NCI-H2196 (cell line): Measurements from ENCODE around the gene SLC29A4.
"Not testable (repeated sequence)": the region's sequence is repeated elsewhere in the genome, so short reads cannot be mapped to it uniquely, and the experiment has no call there.

Experiments used
- DNase-seq: peaks from one replicate; lab custom pipeline; 2025; ENCODE audit not compliant: unreplicated experiment; lab: John Stamatoyannopoulos, UW

The SLC29A4 gene, protein sequence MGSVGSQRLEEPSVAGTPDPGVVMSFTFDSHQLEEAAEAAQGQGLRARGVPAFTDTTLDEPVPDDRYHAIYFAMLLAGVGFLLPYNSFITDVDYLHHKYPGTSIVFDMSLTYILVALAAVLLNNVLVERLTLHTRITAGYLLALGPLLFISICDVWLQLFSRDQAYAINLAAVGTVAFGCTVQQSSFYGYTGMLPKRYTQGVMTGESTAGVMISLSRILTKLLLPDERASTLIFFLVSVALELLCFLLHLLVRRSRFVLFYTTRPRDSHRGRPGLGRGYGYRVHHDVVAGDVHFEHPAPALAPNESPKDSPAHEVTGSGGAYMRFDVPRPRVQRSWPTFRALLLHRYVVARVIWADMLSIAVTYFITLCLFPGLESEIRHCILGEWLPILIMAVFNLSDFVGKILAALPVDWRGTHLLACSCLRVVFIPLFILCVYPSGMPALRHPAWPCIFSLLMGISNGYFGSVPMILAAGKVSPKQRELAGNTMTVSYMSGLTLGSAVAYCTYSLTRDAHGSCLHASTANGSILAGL

DNA sequence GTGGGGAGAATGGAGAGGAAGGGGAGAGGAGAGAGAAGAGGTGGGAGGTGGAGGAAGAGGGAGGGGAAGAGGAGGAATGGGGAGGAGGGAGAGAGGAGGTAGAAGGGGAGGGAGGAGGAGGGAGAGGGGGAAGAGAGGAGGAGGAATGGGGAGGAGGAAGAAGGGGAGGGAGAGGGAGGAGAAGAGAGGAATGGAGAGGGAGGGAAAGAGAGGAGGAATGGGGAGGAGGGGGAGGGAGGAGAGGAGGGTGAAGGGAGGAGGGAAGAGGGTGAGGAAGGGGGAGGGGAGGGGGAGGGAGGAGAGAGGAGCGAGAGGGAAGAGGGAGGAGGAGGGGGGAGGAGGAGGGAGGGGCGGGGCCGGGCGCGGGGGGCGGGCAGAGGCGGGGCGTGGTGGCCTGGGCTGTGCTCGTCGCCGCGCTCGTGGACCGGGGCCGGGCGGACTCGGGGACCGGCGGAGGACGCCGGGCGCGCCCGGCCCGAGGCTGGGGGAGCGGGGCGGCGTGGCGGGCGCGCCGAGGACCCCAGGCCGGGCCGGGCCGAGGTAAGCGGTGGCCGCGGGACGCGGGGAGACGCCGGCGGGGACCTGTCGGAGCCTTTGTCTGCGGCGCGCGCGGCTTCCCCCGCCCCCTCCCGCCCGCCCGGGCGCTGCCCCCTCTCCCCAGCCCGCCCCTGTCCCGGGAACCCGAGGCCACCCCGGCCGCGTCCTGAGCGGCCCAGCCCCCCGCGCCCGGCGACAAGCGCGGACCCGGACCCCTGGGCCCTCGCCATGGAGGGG is at the start of gene SLC29A4:
SLC29A4 (plus strand) TSS at position 401 of the 774 bp plus-strand sequence. CDS start 4,874 bp downstream, outside the sequence.
- DNase-seq = peak; percentile 41

DNA sequence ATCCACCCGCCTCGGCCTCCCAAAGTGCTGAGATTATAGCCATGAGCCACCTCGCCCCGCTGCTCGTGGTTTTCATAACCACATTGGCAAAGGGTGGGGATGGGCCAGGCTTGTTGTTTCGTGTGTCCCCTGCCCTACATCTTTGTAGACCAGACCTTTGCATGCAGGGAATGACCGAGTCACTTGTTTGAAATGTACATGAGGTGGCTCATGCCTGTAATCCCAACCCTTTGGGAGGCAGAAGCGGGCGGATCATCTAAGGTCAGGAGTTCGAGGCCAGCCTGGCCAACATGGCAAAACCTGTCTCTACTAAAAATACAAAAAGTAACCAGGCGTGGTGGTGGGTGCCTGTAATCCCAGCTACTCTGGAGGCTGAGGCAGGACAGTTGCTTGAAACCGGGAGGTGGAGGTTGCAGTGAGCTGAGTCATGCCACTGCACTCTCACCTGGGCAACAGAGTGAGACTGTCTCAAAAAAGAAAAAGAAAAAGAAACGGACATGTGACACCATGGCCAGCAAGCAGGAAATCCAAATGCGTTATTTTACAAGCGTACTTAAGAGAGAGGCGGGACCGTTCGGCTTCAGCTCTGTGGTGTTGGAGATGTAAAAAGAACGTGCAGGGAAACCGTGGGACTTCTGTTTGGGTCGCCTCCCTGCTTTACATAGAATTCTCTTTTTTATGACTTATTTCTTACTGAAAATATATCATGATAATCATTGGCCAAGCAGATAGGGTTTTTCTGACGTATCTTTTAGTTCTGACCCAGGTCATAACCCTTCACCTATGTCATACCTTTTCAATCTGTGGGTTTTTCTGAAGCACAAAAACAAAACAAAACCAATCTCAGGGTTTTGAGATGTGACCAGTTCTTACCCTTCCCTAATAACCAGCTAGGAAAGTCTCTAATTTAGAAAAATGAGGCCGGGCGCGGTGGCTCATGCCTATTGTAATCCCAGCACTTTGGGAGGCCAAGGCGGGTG is 47.6 kb upstream of the SLC29A4 start:
- DNase-seq = peak; percentile 19

DNA sequence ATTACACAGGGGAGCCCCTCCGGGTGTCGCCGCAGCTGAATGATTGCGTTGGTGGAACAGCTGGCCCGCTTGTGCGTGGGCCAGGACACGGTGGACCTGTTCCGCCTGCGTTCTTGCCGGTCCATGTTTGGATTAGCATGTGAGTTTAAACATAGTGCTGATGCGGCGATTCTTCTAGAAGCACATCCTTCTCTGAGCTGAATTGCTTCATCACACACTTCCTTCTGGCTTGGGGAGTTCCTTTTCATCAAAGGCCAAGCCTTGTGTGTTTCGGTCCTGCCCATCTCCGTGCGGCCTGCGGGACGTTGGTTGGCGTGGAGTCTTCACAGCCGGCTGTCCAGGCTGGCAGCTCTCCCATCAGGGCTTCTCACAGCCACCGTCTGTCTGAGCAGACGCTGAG is 45.5 kb upstream of the SLC29A4 start:
- no peak for DNase-seq

DNA sequence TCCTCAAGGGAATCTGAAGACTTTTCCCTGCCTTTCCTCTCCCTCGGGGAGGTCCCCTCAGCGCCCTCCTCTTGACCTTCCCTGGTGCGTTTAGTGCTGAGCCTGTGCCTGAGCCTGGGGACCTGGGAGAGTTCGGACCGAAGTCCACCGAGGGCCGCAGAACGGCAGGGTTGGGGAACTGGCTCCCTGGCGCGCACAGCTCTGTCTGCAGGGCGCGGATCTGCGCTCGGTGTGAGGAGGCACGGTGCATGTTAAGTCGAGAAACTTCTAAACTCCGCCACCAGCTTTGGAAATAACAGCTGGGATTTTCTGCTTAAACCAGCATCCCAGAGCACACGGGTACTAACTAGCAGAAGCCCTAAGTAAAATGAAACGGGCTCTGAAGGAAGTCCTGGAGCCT is 44.2 kb upstream of the SLC29A4 start:
- DNase-seq = no peak

DNA sequence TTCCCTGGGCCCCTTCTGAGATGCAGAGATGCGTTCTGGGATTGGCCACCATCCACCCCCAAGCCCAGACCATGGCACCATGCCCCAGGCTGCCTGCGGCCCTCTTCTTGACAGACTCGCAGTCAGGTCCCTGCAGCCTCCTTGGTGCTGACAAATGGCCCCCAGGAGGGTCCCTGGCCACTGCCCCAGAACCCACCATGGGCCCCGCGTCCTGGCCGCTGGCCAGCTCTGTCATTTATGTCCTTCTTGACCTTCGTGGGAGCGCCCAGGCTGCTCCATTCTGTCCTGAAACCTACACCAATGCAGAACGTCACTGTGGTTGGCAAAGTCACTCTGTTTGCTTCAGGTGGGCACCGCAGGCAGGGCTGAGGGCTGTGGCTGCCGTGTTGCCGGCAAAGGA is 39.5 kb upstream of the SLC29A4 start:
- no peak for DNase-seq

DNA sequence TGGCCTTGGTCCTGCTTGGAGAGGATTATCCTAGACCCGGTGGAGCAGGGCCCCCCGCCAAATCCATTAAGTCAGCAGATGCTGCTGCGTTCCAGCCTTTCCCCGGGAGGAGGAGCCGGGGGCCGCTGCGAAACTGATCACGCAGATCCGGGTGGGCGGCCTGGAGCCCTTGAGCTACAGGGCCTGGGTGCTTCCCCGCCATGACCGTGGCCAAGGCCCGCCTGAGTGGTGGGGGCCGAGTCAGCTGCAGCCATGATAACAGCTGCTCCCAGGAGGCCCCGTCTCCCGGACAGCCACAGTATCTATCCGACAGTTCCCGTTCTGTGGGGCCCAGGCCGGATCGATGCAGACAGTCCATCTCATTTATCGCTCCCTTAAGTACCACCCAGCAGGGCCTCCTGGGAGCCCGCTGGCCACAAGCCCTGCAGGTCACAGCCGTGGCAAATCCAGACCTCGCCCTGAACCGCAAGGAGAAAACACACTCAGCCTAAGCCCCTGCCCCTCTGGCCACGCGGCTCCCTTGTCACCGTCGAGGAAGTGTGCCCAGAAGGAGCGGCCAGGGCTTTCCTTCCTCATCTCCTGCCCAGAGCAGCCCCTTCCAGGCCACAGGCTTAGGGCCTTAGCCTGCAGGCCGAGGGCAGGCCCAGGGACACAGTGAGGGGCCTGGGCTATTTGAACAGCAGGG is 34.4 kb upstream of the SLC29A4 start:
- no peak for DNase-seq

DNA sequence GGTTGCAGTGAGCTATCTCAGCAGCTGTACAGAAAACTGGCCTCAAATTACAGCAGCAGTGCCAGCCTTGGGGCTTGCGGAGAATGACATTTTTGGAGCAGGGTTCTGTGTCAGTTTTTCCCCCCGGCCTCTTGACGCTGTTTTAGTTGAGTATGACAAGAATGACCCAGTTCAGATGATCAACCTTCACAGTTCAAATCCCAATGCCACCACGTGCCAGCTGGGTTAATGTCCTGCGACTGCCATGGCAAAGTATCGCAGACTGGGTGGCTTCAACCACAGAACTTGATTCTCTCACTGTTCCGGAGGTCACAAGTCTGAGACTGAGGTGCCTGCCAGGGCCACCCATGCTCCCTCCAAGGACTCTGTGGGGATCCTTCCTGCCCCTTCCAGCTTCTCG is 32.0 kb upstream of the SLC29A4 start:
- not testable (repeated sequence) for DNase-seq

DNA sequence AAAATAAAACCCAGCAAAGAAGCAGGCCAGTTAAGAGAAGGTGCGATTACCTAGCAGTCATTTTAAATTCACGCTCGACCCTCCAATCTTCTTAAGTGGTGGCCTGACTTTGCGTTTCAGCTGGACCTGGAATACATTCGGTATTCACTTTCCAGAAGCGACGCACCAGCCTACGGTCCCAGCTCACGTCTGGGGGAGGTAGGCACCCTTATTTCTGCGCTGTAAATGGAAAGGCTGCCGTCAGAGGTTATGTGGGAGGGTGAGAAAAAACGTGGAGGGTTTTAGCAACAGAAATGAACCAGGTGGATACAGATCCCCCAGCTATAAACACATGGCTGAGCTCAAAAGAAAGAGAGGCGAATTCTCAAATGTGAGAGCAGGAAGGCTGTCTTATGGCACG is 29.2 kb upstream of the SLC29A4 start:
- not testable (repeated sequence) for DNase-seq

DNA sequence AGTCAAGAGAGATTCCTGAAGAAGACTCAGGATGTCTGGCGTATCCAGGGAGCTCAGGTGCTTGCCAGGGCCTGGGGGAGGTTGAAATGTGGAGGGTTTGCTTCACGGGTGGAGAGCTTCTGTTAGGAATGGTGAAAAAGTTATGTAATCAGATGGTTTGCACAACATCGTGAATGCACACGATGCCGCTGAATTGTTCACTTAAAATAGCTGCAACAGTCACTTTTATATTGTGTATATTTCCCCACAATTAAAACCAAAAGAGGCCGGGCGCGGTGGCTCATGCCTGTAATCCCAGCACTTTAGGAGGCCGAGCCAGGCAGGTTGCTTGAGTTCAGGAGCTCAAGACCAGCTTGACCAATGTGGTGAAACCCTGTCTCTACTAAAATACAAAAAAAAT is 28.4 kb upstream of the SLC29A4 start:
- DNase-seq = not testable (repeated sequence)

DNA sequence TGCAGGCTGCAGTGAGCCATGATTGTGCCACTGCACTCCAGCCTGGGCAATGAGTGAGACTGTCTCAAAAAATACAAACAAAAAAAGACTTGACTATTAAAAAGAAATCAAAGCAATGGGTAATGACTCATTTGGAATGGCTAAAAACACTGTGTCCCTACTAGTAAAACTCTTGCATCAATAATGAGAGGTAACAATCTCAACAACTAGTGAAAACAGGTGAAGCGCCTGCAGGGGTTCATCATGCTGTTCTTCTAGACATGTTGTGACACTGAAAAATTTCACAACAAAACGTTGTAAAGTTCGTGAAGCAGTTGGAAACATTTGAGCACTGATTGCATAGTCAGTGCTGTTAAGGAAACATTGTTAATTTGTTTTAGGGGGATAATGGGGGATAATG is 26.9 kb upstream of the SLC29A4 start:
- DNase-seq = no peak

DNA sequence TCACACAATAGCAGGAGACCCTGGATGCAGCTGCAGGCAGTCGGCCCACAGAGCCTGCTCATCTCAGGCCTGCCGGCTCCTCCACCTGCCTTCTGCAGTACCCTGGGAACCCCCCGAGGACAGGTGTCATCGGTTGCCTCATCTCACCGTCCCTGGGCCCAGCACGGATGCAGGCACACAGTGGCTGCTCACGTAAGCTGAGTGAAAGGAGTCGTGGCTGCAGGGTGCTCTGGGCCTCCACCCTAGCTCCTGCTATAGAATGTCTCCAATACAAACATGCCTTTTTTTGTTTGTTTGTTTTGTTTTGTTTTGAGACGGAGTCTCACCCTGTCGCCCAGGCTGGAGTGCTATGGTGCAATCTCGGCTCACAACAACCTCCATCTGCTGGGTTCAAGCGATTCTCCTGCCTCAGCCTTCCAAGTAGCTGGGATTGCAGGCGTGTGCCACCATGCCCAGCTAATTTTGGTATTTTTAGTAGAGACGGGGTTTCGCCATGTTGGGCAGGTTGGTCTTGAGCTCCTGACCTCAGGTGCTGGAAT is 22.1 kb upstream of the SLC29A4 start:
- DNase-seq = not testable (repeated sequence)

DNA sequence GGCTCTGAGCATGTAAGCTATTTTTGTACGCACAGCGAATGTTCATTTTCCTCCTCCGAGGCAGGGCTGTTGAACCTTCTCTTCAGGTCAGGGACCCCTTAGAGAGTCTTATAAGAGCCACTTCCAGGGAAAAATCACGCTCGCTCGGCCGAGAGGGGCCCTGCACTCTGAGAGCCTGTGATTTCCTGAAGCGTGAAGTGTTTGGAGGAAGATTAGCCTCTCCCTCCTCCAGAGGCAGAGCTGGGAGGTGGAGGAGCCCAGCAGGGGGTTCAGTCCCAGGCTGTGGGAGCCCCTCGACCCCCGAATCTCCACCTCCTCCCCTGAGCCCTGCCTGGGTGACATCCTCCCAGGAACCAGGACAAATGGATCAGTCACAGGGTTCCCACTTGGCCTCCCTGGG is 19.7 kb upstream of the SLC29A4 start:
- not testable (repeated sequence) for DNase-seq

DNA sequence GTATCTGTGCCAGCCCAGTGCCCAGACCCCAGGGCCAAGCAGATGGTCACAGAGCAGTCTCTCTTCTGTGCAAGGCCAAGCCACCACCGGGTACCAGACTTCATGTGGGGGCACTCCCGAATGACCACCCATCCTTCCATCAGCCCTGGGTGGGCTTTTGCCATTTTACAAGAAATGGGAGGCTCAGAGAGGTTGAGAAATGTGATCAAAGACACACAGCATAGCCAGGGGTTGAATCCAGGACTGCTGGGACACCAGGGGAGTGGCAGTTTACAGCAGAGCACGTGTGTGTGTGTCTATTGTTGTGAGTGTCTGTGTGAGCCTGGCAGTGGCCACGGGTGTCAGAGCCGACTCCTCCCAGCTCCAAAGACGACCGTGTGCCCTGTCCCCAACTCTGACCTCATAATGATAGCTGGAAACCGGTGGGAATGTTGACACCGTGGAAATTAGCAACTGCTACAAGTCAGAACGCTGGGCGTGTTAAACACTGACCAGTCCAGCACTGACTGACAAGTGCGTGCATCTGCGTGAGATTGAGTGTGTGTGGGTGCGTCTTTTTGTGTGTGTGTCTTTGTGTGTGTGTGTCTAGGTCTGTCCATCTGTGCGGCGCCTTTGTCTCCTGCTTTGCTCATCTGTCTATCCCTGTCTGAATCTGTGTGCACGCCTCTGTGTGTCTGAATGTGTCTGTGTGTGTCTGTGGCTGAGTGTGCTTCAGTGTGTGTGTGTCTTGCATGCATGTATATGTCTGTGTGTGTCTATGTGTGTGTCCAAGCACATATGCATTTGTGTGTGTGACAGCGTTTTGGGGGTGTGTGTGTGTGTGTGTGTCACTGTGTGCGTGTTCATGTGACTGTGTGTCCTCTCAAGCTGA is 17.2 kb upstream of the SLC29A4 start:
- DNase-seq = no peak

DNA sequence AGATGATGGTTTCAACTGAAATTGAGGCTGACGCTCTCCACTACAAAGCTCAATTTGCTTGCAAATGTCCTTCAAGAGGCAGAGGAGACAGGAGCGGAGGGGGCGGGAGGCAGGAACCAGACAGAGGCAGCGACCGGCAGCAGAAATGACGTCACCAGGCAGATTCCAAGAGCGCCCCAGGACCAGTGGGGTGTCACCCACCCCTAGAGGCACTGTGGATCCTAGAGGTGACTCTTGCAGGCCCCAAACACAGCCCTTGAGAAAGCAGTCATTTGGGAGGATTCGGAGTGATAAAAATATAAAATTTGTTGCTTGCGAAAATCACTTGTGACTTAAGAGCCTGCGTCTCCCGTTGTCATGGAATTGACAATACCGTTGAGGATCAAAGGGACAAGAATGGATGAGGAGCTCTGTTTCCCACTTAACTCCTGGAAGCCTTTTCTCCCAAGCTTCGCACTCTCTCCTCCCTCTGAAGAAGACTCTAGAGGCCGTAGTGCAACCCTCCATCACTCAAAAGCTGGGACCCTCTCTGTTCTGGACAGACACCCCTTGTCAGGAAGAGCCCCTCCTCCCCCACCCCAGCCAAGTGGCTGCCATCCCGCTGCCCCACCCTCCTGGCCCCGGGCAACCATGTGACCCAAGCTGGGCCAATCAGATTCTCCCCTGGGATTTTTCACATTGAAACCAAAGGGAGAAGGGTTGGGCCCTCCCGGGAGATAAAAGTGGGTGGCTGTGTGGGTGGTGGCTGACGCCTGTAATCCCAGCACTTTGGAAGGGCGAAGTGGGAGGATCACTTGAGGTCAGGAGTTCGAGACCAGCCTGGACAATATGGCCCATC is 16.3 kb upstream of the SLC29A4 start:
- no peak for DNase-seq

DNA sequence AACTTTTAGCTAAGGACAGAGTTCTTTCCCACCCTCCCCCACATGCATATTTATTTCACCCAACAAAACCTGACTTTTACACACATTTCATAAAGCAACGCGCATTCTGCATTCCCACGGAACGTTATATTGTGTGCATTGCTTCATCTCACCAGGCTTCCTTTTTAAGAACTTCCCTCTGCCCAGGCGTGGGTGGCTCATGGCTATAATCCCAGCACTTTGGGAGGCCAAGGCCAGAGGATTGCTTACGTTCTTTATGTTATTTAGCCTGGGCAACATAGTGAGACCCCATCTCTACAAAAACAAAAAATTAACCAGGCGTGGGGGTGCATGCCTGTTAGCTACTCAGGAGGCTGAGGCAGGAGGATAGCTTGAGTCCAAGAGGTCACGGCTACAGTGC is 14.9 kb upstream of the SLC29A4 start:
- not testable (repeated sequence) for DNase-seq

DNA sequence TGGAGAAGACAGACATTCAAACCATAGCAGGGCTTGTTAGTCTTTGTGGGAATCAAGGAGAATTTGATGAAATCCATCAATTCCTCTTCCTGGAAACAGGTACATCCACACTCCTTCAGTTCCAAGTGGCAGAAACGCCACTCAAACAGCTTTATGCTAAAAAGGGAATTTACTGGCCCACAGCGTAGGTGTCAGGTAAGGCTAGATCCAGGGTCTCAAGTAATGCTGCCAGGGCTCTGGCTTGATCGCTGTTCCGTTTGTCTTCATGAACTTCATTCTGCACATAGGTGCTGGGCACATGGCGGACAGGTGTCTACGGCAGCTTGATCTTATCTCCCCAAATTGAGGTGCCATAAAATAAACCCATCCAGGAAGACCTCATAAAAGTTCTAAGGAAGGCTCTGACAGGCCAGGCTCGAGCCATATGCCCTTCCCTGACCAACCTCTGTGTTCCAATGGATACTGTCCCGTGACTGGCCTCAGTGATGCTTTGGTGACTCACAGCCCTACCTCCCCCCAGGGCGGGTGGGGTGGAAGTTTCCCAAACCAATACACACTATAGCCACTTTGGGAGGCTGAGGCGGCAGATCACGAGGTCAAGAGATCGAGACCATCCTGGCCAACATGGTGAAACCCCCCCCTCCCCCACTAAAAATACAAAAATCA is 12.6 kb upstream of the SLC29A4 start:
- DNase-seq = not testable (repeated sequence)

DNA sequence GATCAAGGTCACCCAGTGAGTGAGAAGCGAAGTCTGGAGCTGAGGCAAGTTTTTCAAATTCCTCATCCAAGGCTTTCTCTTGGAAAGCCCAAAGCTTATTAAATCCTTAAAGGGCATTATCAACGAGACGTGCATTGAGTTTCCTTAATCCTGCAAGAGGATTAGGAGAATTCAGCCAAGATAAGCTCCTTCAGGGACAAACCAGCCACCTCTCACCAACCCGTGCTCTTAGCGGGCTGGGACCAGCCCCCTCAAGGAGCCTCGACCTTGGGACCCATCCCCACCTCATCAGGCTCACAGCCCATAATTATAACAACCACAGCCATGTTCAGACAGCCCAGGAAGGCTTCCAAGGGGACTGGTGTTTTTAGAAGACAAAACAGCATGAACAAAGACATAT is 12.0 kb upstream of the SLC29A4 start:
- no peak for DNase-seq
